SU-DHL-6 (cell line): ENCODE data around the gene CMTM6.

ENCODE experiments used
- EZH2phosphoT487 ChIP-seq: fragments of 200-600 bp; sonication (generic), shearing (Covaris generic); conservative IDR thresholded peaks from 2 replicates; pipeline ENCODE4 v1.6.1; 2018; ENCODE audit warnings: mild to moderate bottlenecking, antibody characterized with exemption, low read length, moderate library complexity, mixed read lengths
- TF ChIP-seq, protein P1 (sequence below): fragments of 200-600 bp; sonication (generic); IDR thresholded peaks from one replicate; pipeline ENCODE4 v1.5.1; 2017; ENCODE audit warnings: antibody characterized with exemption, mild to moderate bottlenecking, low read length, moderate library complexity; ENCODE audit not compliant: insufficient read depth, poor library complexity, severe bottlenecking

GRCh38 chr3:32502946-32503286 is 264 bp upstream of the CMTM6 start:
- TF ChIP-seq, protein P1, sequence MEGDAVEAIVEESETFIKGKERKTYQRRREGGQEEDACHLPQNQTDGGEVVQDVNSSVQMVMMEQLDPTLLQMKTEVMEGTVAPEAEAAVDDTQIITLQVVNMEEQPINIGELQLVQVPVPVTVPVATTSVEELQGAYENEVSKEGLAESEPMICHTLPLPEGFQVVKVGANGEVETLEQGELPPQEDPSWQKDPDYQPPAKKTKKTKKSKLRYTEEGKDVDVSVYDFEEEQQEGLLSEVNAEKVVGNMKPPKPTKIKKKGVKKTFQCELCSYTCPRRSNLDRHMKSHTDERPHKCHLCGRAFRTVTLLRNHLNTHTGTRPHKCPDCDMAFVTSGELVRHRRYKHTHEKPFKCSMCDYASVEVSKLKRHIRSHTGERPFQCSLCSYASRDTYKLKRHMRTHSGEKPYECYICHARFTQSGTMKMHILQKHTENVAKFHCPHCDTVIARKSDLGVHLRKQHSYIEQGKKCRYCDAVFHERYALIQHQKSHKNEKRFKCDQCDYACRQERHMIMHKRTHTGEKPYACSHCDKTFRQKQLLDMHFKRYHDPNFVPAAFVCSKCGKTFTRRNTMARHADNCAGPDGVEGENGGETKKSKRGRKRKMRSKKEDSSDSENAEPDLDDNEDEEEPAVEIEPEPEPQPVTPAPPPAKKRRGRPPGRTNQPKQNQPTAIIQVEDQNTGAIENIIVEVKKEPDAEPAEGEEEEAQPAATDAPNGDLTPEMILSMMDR, result no peak
- no peak for TF ChIP-seq EZH2phosphoT487
